RWPE2 (cell line): Measurements from ENCODE around the gene LRRIQ1.

Experiments used
- ATAC-seq: fragments of 200-7000 bp; cut with Tn5 transposase; 3 replicates; pipeline ENCODE4 v1.9.1; 2021; ENCODE audit warnings: low read depth
- DNase-seq: peaks from one replicate; pipeline ENCODE4 v3.0.0-alpha.2; 2020; ENCODE audit warnings: low spot score
- H3K27ac ChIP-seq: fragments of 450-650 bp; 2 replicates; pipeline ENCODE4 v1.5.1; 2017; ENCODE audit warnings: mild to moderate bottlenecking; ENCODE audit not compliant: poor library complexity, severe bottlenecking
- H3K27me3 ChIP-seq: fragments of 250-450 bp; sonication (Bioruptor Pico); 2 replicates; pipeline ENCODE4 v1.5.1; 2021; ENCODE audit warnings: mild to moderate bottlenecking, moderate library complexity; ENCODE audit not compliant: insufficient read depth, poor library complexity, severe bottlenecking
- H3K36me3 ChIP-seq: fragments of 250-450 bp; sonication (Bioruptor Pico); 2 replicates; pipeline ENCODE4 v1.5.1; 2020; ENCODE audit warnings: low read depth, mild to moderate bottlenecking, moderate library complexity
- H3K4me1 ChIP-seq: fragments of 250-450 bp; sonication (Bioruptor Pico); 2 replicates; pipeline ENCODE4 v1.5.1; 2021; ENCODE audit warnings: mild to moderate bottlenecking, moderate library complexity; ENCODE audit not compliant: insufficient read depth, poor library complexity, severe bottlenecking
- H3K4me3 ChIP-seq: fragments of 250-450 bp; sonication (Bioruptor Pico); 2 replicates; pipeline ENCODE4 v1.5.1; 2021; ENCODE audit warnings: mild to moderate bottlenecking, moderate library complexity; ENCODE audit not compliant: severe bottlenecking
- H3K9me3 ChIP-seq: fragments of 250-450 bp; sonication (Bioruptor Pico); 2 replicates; pipeline ENCODE4 v1.5.1; 2021; ENCODE audit warnings: mild to moderate bottlenecking, moderate library complexity; ENCODE audit not compliant: severe bottlenecking
- CTCF ChIP-seq: fragments of 450-650 bp; IDR thresholded peaks from one replicate; pipeline ENCODE4 v1.5.1; 2017; ENCODE audit warnings: mild to moderate bottlenecking, moderate library complexity; ENCODE audit not compliant: poor library complexity, severe bottlenecking

LRRIQ1 gene

GRCh38 chr12:85277900-85278597, 241.9 kb downstream of the LRRIQ1 start:
- H3K27ac ChIP-seq, result no peak overlapping the region
- no peak for TF ChIP-seq CTCF

GRCh38 chr12:85278598-85279448, 242.7 kb downstream of the LRRIQ1 start:
- TF ChIP-seq CTCF, result no peak
- Histone ChIP-seq H3K9me3 (no peaks in the 10 kb centered on the region), H3K4me1 (no peaks in the 10 kb centered on the region), H3K27me3 (peaks cover 100% of the 10 kb centered on the region), H3K27ac (no peak overlapping the region), H3K4me3 (no peak overlapping the region), H3K36me3 (no peaks in the 10 kb centered on the region)
- DNase-seq (no peak), ATAC-seq (no peak)

More at GRCh38 chr12:85277900-85278597, 241.9 kb downstream of the LRRIQ1 start:
- DNase-seq (no peak), ATAC-seq (no peak)
- H3K27me3 ChIP-seq, result peaks cover 100% of the 10 kb centered on the region
- H3K9me3 ChIP-seq, result no peaks in the 10 kb centered on the region
- H3K36me3 ChIP-seq, result no peaks in the 10 kb centered on the region
- H3K4me1 ChIP-seq, result no peaks in the 10 kb centered on the region
- H3K4me3 ChIP-seq, result no peak overlapping the region

GRCh38 chr12:85279449-85280164, 243.5 kb downstream of the LRRIQ1 start:
- Histone ChIP-seq H3K36me3 (no peaks in the 10 kb centered on the region), H3K4me1 (no peaks in the 10 kb centered on the region), H3K27ac (no peak overlapping the region), H3K27me3 (peaks cover 93% of the 10 kb centered on the region), H3K9me3 (no peaks in the 10 kb centered on the region), H3K4me3 (peak overlapping the region; percentile 10)
- TF ChIP-seq CTCF, result no peak
- no peak for DNase-seq
- ATAC-seq, result peak; percentile 67

GRCh38 chr12:85280165-85280983, 244.2 kb downstream of the LRRIQ1 start, which contains the start of gene ALX1:
Gene ALX1 (plus strand): TSS chr12:85280220. CDS start chr12:85280262, 42 bp downstream.
- Histone ChIP-seq H3K9me3 (no peaks in the 10 kb centered on the region), H3K27ac (no peak within 1 kb of the TSS), H3K4me3 (peak within 1 kb of the TSS; percentile 10), H3K36me3 (no peaks in the 10 kb centered on the region), H3K27me3 (peaks cover 93% of the 10 kb centered on the region), H3K4me1 (no peaks in the 10 kb centered on the region)
- no peak for DNase-seq
- no peak for TF ChIP-seq CTCF
- ATAC-seq, result peak; percentile 64
